Mesendoderm (in vitro differentiated cells): Measurements from ENCODE around the gene RPGRIP1.
"Not testable (repeated sequence)": the region's sequence is repeated elsewhere in the genome, so short reads cannot be mapped to it uniquely, and the experiment has no call there.

Experiments used
- DNase-seq: peaks from one replicate; pipeline ENCODE4 v3.0.0; 2013
- H2AK5ac ChIP-seq: 2 replicates; pipeline ENCODE4 v1.6.1; 2013; ENCODE audit warnings: low read length, inconsistent platforms
- H2BK120ac ChIP-seq: 2 replicates; pipeline ENCODE4 v1.6.1; 2013; ENCODE audit warnings: low read depth, mild to moderate bottlenecking, low read length, moderate library complexity, mixed read lengths
- H2BK15ac ChIP-seq: replicated peaks from 2 replicates; pipeline ENCODE4 v1.6.1; 2013; ENCODE audit warnings: low read depth, mild to moderate bottlenecking, moderate library complexity
- H2BK5ac ChIP-seq: 2 replicates; pipeline ENCODE4 v1.6.1; 2013; ENCODE audit warnings: low read length, inconsistent platforms
- H3K18ac ChIP-seq: 2 replicates; pipeline ENCODE4 v1.6.1; 2013; ENCODE audit warnings: mild to moderate bottlenecking, low read length, mixed read lengths
- H3K23ac ChIP-seq: one replicate; pipeline ENCODE4 v1.6.1; 2013; ENCODE audit warnings: low read length
- H3K27ac ChIP-seq: 2 replicates; pipeline ENCODE4 v1.5.1; 2013; ENCODE audit warnings: low read depth, mild to moderate bottlenecking, inconsistent platforms, low read length, moderate library complexity
- H3K27me3 ChIP-seq: 2 replicates; pipeline ENCODE4 v1.6.1; 2013; ENCODE audit warnings: low read length, control low read depth, mild to moderate bottlenecking, inconsistent platforms; ENCODE audit not compliant: insufficient read depth, poor library complexity
- H3K36me3 ChIP-seq: 2 replicates; pipeline ENCODE4 v1.6.1; 2013; ENCODE audit warnings: low read length, inconsistent platforms; ENCODE audit not compliant: control insufficient read depth, insufficient read depth
- H3K4ac ChIP-seq: one replicate; pipeline ENCODE4 v1.6.1; 2013; ENCODE audit warnings: low read depth, mild to moderate bottlenecking, low read length, moderate library complexity
- H3K4me1 ChIP-seq: 2 replicates; pipeline ENCODE4 v1.6.1; 2013; ENCODE audit warnings: low read depth, low read length, inconsistent platforms; ENCODE audit not compliant: control insufficient read depth
- H3K4me2 ChIP-seq: 2 replicates; pipeline ENCODE4 v1.6.1; 2013; ENCODE audit warnings: low read length
- H3K4me3 ChIP-seq: 2 replicates; pipeline ENCODE4 v1.5.1; 2013; ENCODE audit warnings: mild to moderate bottlenecking, low read length
- H3K56ac ChIP-seq: one replicate; pipeline ENCODE4 v1.6.1; 2013; ENCODE audit warnings: low read length
- H3K79me1 ChIP-seq: 2 replicates; pipeline ENCODE4 v1.6.1; 2013; ENCODE audit warnings: low read length, inconsistent platforms
- H3K79me2 ChIP-seq: 2 replicates; pipeline ENCODE4 v1.6.1; 2013; ENCODE audit warnings: mild to moderate bottlenecking, low read length; ENCODE audit not compliant: control insufficient read depth, insufficient read depth
- H3K9ac ChIP-seq: 2 replicates; pipeline ENCODE4 v1.6.1; 2013; ENCODE audit warnings: low read length, inconsistent platforms
- H4K5ac ChIP-seq: one replicate; pipeline ENCODE4 v1.6.1; 2013; ENCODE audit warnings: low read length
- H4K8ac ChIP-seq: one replicate; pipeline ENCODE4 v1.6.1; 2013; ENCODE audit warnings: low read depth, mild to moderate bottlenecking, control low read depth, low read length, moderate library complexity
- WGBS: extraction: QIAGEN DNeasy Blood & Tissue Kit; methylation state at CpG from one replicate; pipeline ENCODE4 v1.1.7; 2013; ENCODE audit warnings: low lambda C conversion rate, missing lambda C conversion rate; ENCODE audit not compliant: insufficient coverage; ENCODE audit errors: extremely low coverage; 5-methylcytosine and 5-hydroxymethylcytosine counted together

The RPGRIP1 gene

DNA sequence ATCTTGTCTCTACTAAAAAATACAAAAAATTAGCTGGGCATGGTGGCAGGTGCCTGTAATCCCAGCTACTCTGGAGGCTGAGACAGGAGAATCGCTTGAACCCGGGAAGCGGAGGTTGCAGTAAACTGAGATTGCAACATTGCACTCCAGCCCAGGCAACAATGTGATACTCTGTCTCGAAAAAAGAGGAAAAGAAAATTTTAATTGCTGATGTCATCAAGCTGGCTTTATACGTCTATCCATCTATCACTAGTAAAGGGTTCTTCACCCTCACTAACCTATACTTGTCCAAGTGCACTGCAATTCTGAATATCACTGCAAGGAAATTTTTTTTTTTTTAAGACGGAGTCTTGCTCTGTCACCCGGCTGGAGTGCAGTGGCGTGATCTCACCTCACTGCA lies 2.0 kb downstream of the RPGRIP1 start:
- not testable (repeated sequence) for H3K56ac ChIP-seq, H4K8ac ChIP-seq, H3K27ac ChIP-seq, H3K4me1 ChIP-seq, H2BK120ac ChIP-seq, H3K4me3 ChIP-seq, H2BK15ac ChIP-seq, H2AK5ac ChIP-seq, H3K79me1 ChIP-seq, DNase-seq, H3K9ac ChIP-seq, H3K36me3 ChIP-seq, H4K5ac ChIP-seq, H3K23ac ChIP-seq, H2BK5ac ChIP-seq, H3K27me3 ChIP-seq, H3K79me2 ChIP-seq, H3K4ac ChIP-seq, H3K18ac ChIP-seq, H3K4me2 ChIP-seq
- WGBS: no CpG with 5 or more reads among the region's 8 CpGs

DNA sequence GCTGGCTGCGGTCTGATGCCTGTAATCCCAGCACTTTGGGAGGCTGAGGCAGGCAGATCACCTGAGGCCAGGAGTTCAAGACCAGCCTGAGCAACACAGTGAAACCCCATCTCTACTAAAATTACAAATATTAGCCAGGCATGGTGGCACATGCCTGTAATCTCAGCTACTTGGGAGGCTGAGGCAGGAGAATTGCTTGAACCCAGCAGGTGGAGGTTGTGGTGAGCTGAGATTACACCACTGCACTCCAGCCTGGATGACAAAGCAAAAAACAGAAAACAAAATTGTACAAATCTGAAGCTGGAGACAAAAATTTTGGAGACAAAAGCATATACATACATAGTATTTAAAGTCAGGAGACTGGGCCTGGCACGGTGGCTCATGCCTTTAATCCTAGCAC lies 6.6 kb downstream of the RPGRIP1 start:
- WGBS: no CpG with 5 or more reads among the region's 2 CpGs
- not testable (repeated sequence) for H3K4me1 ChIP-seq, H3K4me2 ChIP-seq, H3K4me3 ChIP-seq, H2AK5ac ChIP-seq, H3K27me3 ChIP-seq, H2BK5ac ChIP-seq, H3K79me2 ChIP-seq, H3K23ac ChIP-seq, H4K5ac ChIP-seq, H2BK15ac ChIP-seq, H3K56ac ChIP-seq, H3K18ac ChIP-seq, H4K8ac ChIP-seq, H3K79me1 ChIP-seq, H3K4ac ChIP-seq, DNase-seq, H3K36me3 ChIP-seq, H3K9ac ChIP-seq, H2BK120ac ChIP-seq, H3K27ac ChIP-seq

DNA sequence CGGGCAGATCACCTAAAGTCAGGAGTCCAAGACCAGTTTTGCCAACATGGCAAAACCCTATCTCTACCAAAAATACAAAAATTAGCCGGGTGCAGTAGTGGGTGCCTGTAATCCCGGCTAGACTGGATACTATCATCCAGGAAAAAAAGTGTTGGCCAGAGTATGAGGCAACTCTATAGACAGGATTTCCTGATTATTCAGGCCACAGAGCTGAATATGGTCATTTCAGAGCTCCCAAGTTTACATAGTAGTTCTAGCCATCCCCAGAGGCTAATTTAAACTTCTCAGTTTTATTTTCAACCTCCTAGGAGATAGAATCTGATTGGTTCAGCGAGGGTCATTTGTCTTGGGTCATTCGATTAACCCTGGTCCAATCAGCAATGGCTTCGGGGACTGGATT lies 7.3 kb downstream of the RPGRIP1 start:
- no peak overlapping the region for H4K8ac ChIP-seq
- no CpG with 5 or more reads among the region's 6 CpGs for WGBS
- no peak overlapping the region for H2BK120ac ChIP-seq
- H3K9ac ChIP-seq: no peak overlapping the region
- H3K4me1 ChIP-seq: no peaks in the 10 kb centered on the region
- DNase-seq: no peak
- H3K56ac ChIP-seq: no peak overlapping the region
- no peak overlapping the region for H4K5ac ChIP-seq
- no peak overlapping the region for H3K4me2 ChIP-seq
- no peaks in the 10 kb centered on the region for H3K36me3 ChIP-seq
- H3K18ac ChIP-seq: no peak overlapping the region
- no peak overlapping the region for H3K4ac ChIP-seq
- no peak overlapping the region for H2BK15ac ChIP-seq
- no peaks in the 10 kb centered on the region for H3K79me2 ChIP-seq
- H2AK5ac ChIP-seq: no peak overlapping the region
- no peak overlapping the region for H3K27ac ChIP-seq
- no peak overlapping the region for H3K23ac ChIP-seq
- H3K4me3 ChIP-seq: no peak overlapping the region
- H3K27me3 ChIP-seq: no peaks in the 10 kb centered on the region
- H2BK5ac ChIP-seq: no peak overlapping the region
- H3K79me1 ChIP-seq: no peaks in the 10 kb centered on the region

DNA sequence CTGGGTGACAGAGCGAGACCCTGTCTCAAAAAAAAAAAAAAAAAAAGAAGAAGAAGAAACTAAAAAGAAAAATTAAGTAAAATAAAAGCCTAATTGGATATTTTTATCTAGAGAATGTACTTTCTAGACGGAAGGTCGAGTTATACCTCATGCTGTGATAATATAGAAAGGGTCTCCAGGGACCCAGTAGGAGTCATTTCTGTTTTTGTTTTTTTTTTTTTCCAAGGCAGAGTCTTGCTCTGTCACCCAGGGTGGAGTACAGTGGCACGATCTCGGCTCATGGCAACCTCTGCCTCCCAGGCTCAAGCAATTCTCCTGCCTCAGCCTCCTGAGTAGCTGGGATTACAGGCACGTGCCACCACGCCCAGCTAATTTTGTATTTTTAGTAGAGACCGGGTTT lies 14.1 kb downstream of the RPGRIP1 start:
- not testable (repeated sequence) for H3K79me1 ChIP-seq, H3K9ac ChIP-seq, H3K4ac ChIP-seq, H4K5ac ChIP-seq, DNase-seq, H3K79me2 ChIP-seq, H3K4me1 ChIP-seq, H3K4me2 ChIP-seq, H2BK5ac ChIP-seq, H2AK5ac ChIP-seq, H4K8ac ChIP-seq, H3K56ac ChIP-seq, H3K18ac ChIP-seq, H3K36me3 ChIP-seq, H2BK120ac ChIP-seq, H3K27me3 ChIP-seq, H3K23ac ChIP-seq, H3K27ac ChIP-seq, H2BK15ac ChIP-seq, H3K4me3 ChIP-seq
- no CpG with 5 or more reads among the region's 8 CpGs for WGBS

DNA sequence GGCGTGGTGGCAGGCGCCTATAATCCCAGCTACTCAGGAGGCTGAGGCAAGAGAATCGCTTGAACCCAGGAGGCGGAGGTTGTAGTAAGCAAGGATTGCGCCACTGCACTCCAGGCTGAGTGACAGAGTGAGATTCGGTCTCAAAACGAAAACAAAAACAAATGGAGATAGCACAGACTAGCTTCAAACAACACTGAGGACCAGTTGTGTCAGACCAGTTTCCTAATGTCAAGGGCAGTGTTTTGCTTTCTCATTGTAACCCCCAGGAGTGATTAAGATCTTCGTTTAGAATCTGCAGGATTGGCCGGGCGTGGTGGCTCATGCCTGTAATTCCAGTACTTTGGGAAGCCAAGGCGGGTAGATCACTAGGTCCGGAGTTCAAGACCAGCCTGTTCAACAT lies 18.5 kb downstream of the RPGRIP1 start:
- no peak overlapping the region for H3K23ac ChIP-seq
- no peaks in the 10 kb centered on the region for H3K27me3 ChIP-seq
- H3K36me3 ChIP-seq: no peaks in the 10 kb centered on the region
- no peak overlapping the region for H2BK5ac ChIP-seq
- DNase-seq: peak; percentile 6
- H3K4me2 ChIP-seq: no peak overlapping the region
- no peak overlapping the region for H3K4me3 ChIP-seq
- H4K5ac ChIP-seq: no peak overlapping the region
- no peak overlapping the region for H3K27ac ChIP-seq
- no peaks in the 10 kb centered on the region for H3K4me1 ChIP-seq
- H3K79me2 ChIP-seq: no peaks in the 10 kb centered on the region
- H2BK120ac ChIP-seq: no peak overlapping the region
- no peak overlapping the region for H4K8ac ChIP-seq
- H3K4ac ChIP-seq: no peak overlapping the region
- no peak overlapping the region for H2BK15ac ChIP-seq
- H2AK5ac ChIP-seq: no peak overlapping the region
- H3K18ac ChIP-seq: no peak overlapping the region
- H3K9ac ChIP-seq: no peak overlapping the region
- WGBS: no CpG with 5 or more reads among the region's 12 CpGs
- H3K56ac ChIP-seq: no peak overlapping the region
- no peaks in the 10 kb centered on the region for H3K79me1 ChIP-seq

DNA sequence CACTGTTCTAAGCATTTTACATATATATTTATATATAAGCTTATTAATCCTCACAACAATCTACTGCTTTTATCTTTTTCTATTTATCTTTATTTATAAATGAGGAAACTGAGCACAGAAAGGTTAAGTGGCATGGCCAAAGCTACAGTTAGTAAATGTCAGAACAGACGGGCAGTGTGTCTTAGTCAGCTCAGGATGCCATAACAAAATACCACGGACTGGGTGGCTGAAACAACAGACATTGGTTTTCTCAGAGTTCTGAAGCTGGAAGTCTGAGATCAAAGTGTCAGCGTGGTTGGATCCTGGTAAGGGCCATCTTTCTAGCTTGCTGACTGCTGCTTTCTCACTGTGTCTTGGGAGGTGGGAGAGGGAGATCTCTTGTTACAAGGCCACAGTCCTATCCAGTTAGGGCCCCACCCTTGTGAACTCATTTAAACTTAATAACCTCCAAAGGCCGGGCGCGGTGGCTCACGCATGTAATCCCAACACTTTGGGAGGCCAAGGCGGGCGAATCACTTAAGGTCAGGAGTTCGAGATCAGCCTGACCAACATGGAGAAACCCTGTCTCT lies 19.8 kb downstream of the RPGRIP1 start:
- H3K36me3 ChIP-seq: no peaks in the 10 kb centered on the region
- H3K4me1 ChIP-seq: no peaks in the 10 kb centered on the region
- H3K9ac ChIP-seq: no peak overlapping the region
- H3K79me2 ChIP-seq: no peaks in the 10 kb centered on the region
- no peak overlapping the region for H4K8ac ChIP-seq
- no peak overlapping the region for H3K23ac ChIP-seq
- H2AK5ac ChIP-seq: no peak overlapping the region
- no peak overlapping the region for H3K4me3 ChIP-seq
- H3K4ac ChIP-seq: no peak overlapping the region
- WGBS: no CpG with 5 or more reads among the region's 10 CpGs
- no peak overlapping the region for H3K4me2 ChIP-seq
- no peak overlapping the region for H4K5ac ChIP-seq
- no peak overlapping the region for H3K56ac ChIP-seq
- no peak overlapping the region for H2BK120ac ChIP-seq
- no peak overlapping the region for H3K27ac ChIP-seq
- no peak for DNase-seq
- H2BK5ac ChIP-seq: no peak overlapping the region
- no peak overlapping the region for H2BK15ac ChIP-seq
- no peak overlapping the region for H3K18ac ChIP-seq
- no peaks in the 10 kb centered on the region for H3K27me3 ChIP-seq
- no peaks in the 10 kb centered on the region for H3K79me1 ChIP-seq
